D721Med (cell line): ENCODE data around the gene CDK14.

Source experiments
- DNase-seq: peaks from one replicate; pipeline ENCODE4 v3.0.0; 2011; ENCODE audit warnings: low spot score; ENCODE audit not compliant: insufficient read length
- FAIRE-seq: peaks from 2 replicates; lab custom pipeline; 2011; peaks lifted over from hg19 to GRCh38; lab: Jason Lieb, UNC
- CTCF ChIP-seq: IDR thresholded peaks from 2 replicates; pipeline ENCODE4 v1.5.1; 2012; ENCODE audit warnings: mild to moderate bottlenecking, control low read depth; ENCODE audit not compliant: insufficient read depth; ENCODE audit errors: missing control alignments

CDK14 gene

GRCh38 chr7:91142743-91143142, 546.6 kb downstream of the CDK14 start:
- no peak for DNase-seq
- no peak for TF ChIP-seq CTCF
- FAIRE-seq: no peak

- TF ChIP-seq CTCF: no peak
- FAIRE-seq: peak; percentile 56
- DNase-seq: no peak
Measured at GRCh38 chr7:91149341-91150246, 553.5 kb downstream of the CDK14 start.

GRCh38 chr7:91151916-91152315, 555.8 kb downstream of the CDK14 start:
- DNase-seq (no peak), FAIRE-seq (no peak)
- TF ChIP-seq CTCF: no peak

- FAIRE-seq (no peak), DNase-seq (no peak)
- no peak for TF ChIP-seq CTCF
Measured at GRCh38 chr7:91156316-91157185, 560.4 kb downstream of the CDK14 start.

- DNase-seq (no peak), FAIRE-seq (no peak)
- TF ChIP-seq CTCF: no peak
Measured at GRCh38 chr7:91157579-91158320, 561.6 kb downstream of the CDK14 start.

- no peak for TF ChIP-seq CTCF
- DNase-seq (no peak), FAIRE-seq (no peak)
Measured at GRCh38 chr7:91162436-91162835, 566.3 kb downstream of the CDK14 start.
